ENCODE measurements around the gene JMJD6. TPM values are rescaled to one million over a fixed set of nuclear protein-coding genes. Genes with fewer than 3 reads are reported as not detected.

The JMJD6 gene
- total and polyA plus RNA-seq, 12 donors, result 23.5 to 105 (median 41.7) TPM

- peak in 1 of 7 donors; percentile 28 for DNase-seq
- H3K27me3 ChIP-seq, result no peaks in the 10 kb centered on the region
- no peak overlapping the region for H3K4me3 ChIP-seq
- H3K9me3 ChIP-seq (replicated peaks in 1 of 3), result no peaks in the 10 kb centered on the region
- peaks cover 0 to 37% of the 10 kb centered on the region in 2 donors for H3K36me3 ChIP-seq (replicated peaks in 1 of 2)
- TF ChIP-seq POLR2A (IDR thresholded peaks at IDR 0.05), result no peak
- TF ChIP-seq CTCF (IDR thresholded peaks at IDR 0.05), result no peak
- intact Hi-C loops (cut with DNase I), result no loop called here
- peak overlapping the region in 2 of 5 donors; percentile 36 to 41 for H3K27ac ChIP-seq
- peaks cover 21 to 74% of the 10 kb centered on the region in 2 donors for H3K4me1 ChIP-seq (replicated peaks in 1 of 2)
- WGBS, 4 donors, result 72 to 78% (median 75%) methylated on average over 8 of the region's 8 CpGs
These were observed 40.6 kb downstream of the JMJD6 start for GRCh38 chr17:76685846-76686245.

GRCh38 chr17:76685366-76685765 lies 41.0 kb downstream of the JMJD6 start:
- peaks cover 0 to 40% of the 10 kb centered on the region in 2 donors for H3K36me3 ChIP-seq (replicated peaks in 1 of 2)

GRCh38 chr17:76684756-76685155 lies 41.6 kb downstream of the JMJD6 start:
- peaks cover 21 to 64% of the 10 kb centered on the region in 2 donors for H3K4me1 ChIP-seq (replicated peaks in 1 of 2)
- intact Hi-C loops (cut with DNase I), result no loop called here
- no peaks in the 10 kb centered on the region for H3K9me3 ChIP-seq (replicated peaks in 1 of 3)
- H3K27ac ChIP-seq, result no peak overlapping the region
- no peaks in the 10 kb centered on the region for H3K27me3 ChIP-seq
- H3K4me3 ChIP-seq, result no peak overlapping the region
- no peak for TF ChIP-seq POLR2A (IDR thresholded peaks at IDR 0.05)
- TF ChIP-seq CTCF (IDR thresholded peaks at IDR 0.05), result no peak
- WGBS, 4 donors, result 85 to 100% (median 90%) methylated on average over 1 to 7 of the region's 7 CpGs
- peaks cover 0 to 43% of the 10 kb centered on the region in 2 donors for H3K36me3 ChIP-seq (replicated peaks in 1 of 2)
- no peak for DNase-seq

More at GRCh38 chr17:76685366-76685765, 41.0 kb downstream of the JMJD6 start:
- no peak overlapping the region for H3K4me3 ChIP-seq
- peak overlapping the region in 1 of 5 donors; percentile 32 for H3K27ac ChIP-seq
- H3K9me3 ChIP-seq (replicated peaks in 1 of 3), result no peaks in the 10 kb centered on the region
- intact Hi-C loops (cut with DNase I), result no loop called here
- peaks cover 21 to 70% of the 10 kb centered on the region in 2 donors for H3K4me1 ChIP-seq (replicated peaks in 1 of 2)
- 82 to 96% (median 90%) methylated on average over 8 to 12 of the region's 12 CpGs for WGBS, 4 donors
- no peaks in the 10 kb centered on the region for H3K27me3 ChIP-seq
- TF ChIP-seq POLR2A (IDR thresholded peaks at IDR 0.05), result no peak
- TF ChIP-seq CTCF (IDR thresholded peaks at IDR 0.05), result no peak
- peak in 1 of 7 donors; percentile 22 for DNase-seq

GRCh38 chr17:76683921-76684745 lies 42.3 kb downstream of the JMJD6 start:
- intact Hi-C loops (cut with DNase I), result no loop called here
- H3K4me1 ChIP-seq (replicated peaks in 1 of 2), result peaks cover 15 to 58% of the 10 kb centered on the region in 2 donors

More at GRCh38 chr17:76683921-76684745, 42.3 kb downstream of the JMJD6 start:
- 86 to 93% (median 90%) methylated on average over 12 to 25 of the region's 25 CpGs for WGBS, 4 donors
- no peak for TF ChIP-seq CTCF (IDR thresholded peaks at IDR 0.05)
- no peak for TF ChIP-seq POLR2A (IDR thresholded peaks at IDR 0.05)
- DNase-seq, result peak in 1 of 7 donors; percentile 23
- Histone ChIP-seq H3K9me3 (replicated peaks in 1 of 3) (no peaks in the 10 kb centered on the region), H3K36me3 (replicated peaks in 1 of 2) (peaks cover 0 to 43% of the 10 kb centered on the region in 2 donors), H3K4me3 (no peak overlapping the region), H3K27ac (no peak overlapping the region), H3K27me3 (no peaks in the 10 kb centered on the region)

Data from adrenal gland (tissue), 12 donors.